HCT116 (cell line): ENCODE results near the gene CUL4A. TPM values are rescaled to one million over a fixed set of nuclear protein-coding genes. Genes with fewer than 3 reads are reported as not detected.
"Not testable (repeated sequence)": the region's sequence is repeated elsewhere in the genome, so short reads cannot be mapped to it uniquely, and the experiment has no call there.

ENCODE experiments used
- ATAC-seq: fragments of 200-7000 bp; cut with Tn5 transposase; 2 replicates; pipeline ENCODE4 v1.9.1; 2020; ENCODE audit warnings: mild to moderate bottlenecking, moderate library complexity
- BruUV-seq: library from RNA; stranded (reverse); fragments of 400-500 nt; replicated peaks from 2 replicates; lab custom pipeline; 2021; lab: Mats Ljungman, UMichigan
- CTCF ChIA-PET: fragments of 300-600 bp; sonication (Branson Sonifier 250); formaldehyde crosslinking; loops from one replicate; lab custom pipeline; 2021; ENCODE audit warnings: antibody characterized with exemption; lab: Charles Lee
- POLR2A ChIA-PET: fragments of 300-600, 350-600 bp; sonication (Branson Sonifier 250); formaldehyde crosslinking; loops from one replicate; lab custom pipeline; 2021; ENCODE audit warnings: antibody characterized with exemption; lab: Charles Lee
- RAD21 ChIA-PET, 2 experiments: fragments of 300-600 bp; sonication (Branson Sonifier 250); formaldehyde crosslinking; loops; one replicate each; lab custom pipeline; 2023; ENCODE audit warnings: low total read pairs in 2 of 2; ENCODE audit not compliant: uncharacterized antibody in 2 of 2, unreplicated experiment in 2 of 2, low non-redundant PET in 1 of 2; lab: Charles Lee
- DNase-seq: peaks from one replicate; pipeline ENCODE4 v3.0.0-alpha.2; 2010; ENCODE audit warnings: low read depth, low spot score
- H2AFZ ChIP-seq: fragments of 200-600 bp; shearing (Covaris generic), sonication (generic); 2 replicates; pipeline ENCODE4 v1.6.1; 2017; ENCODE audit warnings: low read depth, mixed run types, mixed read lengths, antibody characterized with exemption, low read length; ENCODE audit not compliant: poor library complexity, severe bottlenecking
- H3K27ac ChIP-seq: 2 replicates; pipeline ENCODE4 v1.5.1; 2012; ENCODE audit warnings: low read depth, low read length
- H3K27me3 ChIP-seq: fragments of 200-600 bp; sonication (generic); 2 replicates; pipeline ENCODE4 v1.6.1; 2016; ENCODE audit warnings: mixed run types, low read length, mixed read lengths; ENCODE audit not compliant: insufficient read depth
- H3K36me3 ChIP-seq, 2 experiments: fragments of 200-500 bp in 1 of 2; fragments of 200-600 bp in 1 of 2; sonication (Bioruptor generic) in 1 of 2; sonication (generic) in 1 of 2; 2 replicates each; pipeline versions ENCODE4 v1.5.1 to v1.6.1; 2014 to 2016; ENCODE audit warnings: low read length in 2 of 2, inconsistent platforms in 1 of 2, mixed read lengths in 1 of 2, mixed run types in 1 of 2; ENCODE audit not compliant: insufficient read depth in 2 of 2, control insufficient read depth in 1 of 2
- H3K4me1 ChIP-seq, 2 experiments: fragments of 200-600 bp in 1 of 2; sonication (generic) in 1 of 2; 2 replicates each; pipeline versions ENCODE4 v1.5.1 to v1.6.1; 2012 to 2017; ENCODE audit warnings: low read length in 2 of 2, inconsistent platforms in 1 of 2, mild to moderate bottlenecking in 1 of 2, mixed read lengths in 1 of 2, mixed run types in 1 of 2, moderate library complexity in 1 of 2; ENCODE audit not compliant: insufficient read depth in 2 of 2, control insufficient read depth in 1 of 2
- H3K4me2 ChIP-seq: fragments of 200-600 bp; sonication (generic); 2 replicates; pipeline ENCODE4 v1.6.1; 2017; ENCODE audit warnings: mixed run types, low read length, mixed read lengths
- H3K4me3 ChIP-seq, 2 experiments: fragments of 200-600 bp in 1 of 2; sonication (generic) in 1 of 2; replicated peaks in 1 of 2; 2 replicates each; pipeline ENCODE4 v1.5.1; 2011 to 2016; ENCODE audit warnings: low read length in 2 of 2, control low read depth in 1 of 2, low read depth in 1 of 2, mild to moderate bottlenecking in 1 of 2, mixed read lengths in 1 of 2, mixed run types in 1 of 2
- H3K79me2 ChIP-seq: fragments of 200-600 bp; sonication (generic); 2 replicates; pipeline ENCODE4 v1.6.1; 2017; ENCODE audit warnings: mild to moderate bottlenecking, mixed run types, low read length, moderate library complexity, mixed read lengths; ENCODE audit not compliant: insufficient read depth
- H3K9ac ChIP-seq: fragments of 200-600 bp; sonication (generic); 2 replicates; pipeline ENCODE4 v1.6.1; 2016; ENCODE audit warnings: low read length, mixed read lengths
- H3K9me2 ChIP-seq: fragments of 200-600 bp; sonication (generic), shearing (Covaris generic); 2 replicates; pipeline ENCODE4 v1.6.1; 2017; ENCODE audit warnings: mixed run types, mild to moderate bottlenecking, moderate library complexity; ENCODE audit not compliant: insufficient read depth
- H3K9me3 ChIP-seq, 2 experiments: fragments of 200-500 bp in 1 of 2; fragments of 200-600 bp in 1 of 2; sonication (Bioruptor generic) in 1 of 2; sonication (generic) in 1 of 2; 2 replicates each; pipeline ENCODE4 v1.6.1; 2014 to 2017; ENCODE audit warnings: low read length in 2 of 2, mixed read lengths in 2 of 2, inconsistent platforms in 1 of 2, low read depth in 1 of 2, mild to moderate bottlenecking in 1 of 2, mixed run types in 1 of 2, moderate library complexity in 1 of 2; ENCODE audit not compliant: control insufficient read depth in 1 of 2, insufficient read depth in 1 of 2
- H4K20me1 ChIP-seq: fragments of 200-600 bp; sonication (generic), shearing (Covaris generic); 2 replicates; pipeline ENCODE4 v1.6.1; 2017; ENCODE audit warnings: mixed run types, mild to moderate bottlenecking, moderate library complexity; ENCODE audit not compliant: insufficient read depth
- CTCF ChIP-seq, 3 experiments: fragments of 200-600 bp in 1 of 3; sonication (generic) in 1 of 3; IDR thresholded peaks in 2 of 3; conservative IDR thresholded peaks in 1 of 3; 2 replicates each; pipeline ENCODE4 v1.5.1; 2012 to 2017; ENCODE audit warnings: low read depth in 2 of 3, low read length in 2 of 3, antibody characterized with exemption in 1 of 3, borderline replicate concordance in 1 of 3, control low read depth in 1 of 3, mild to moderate bottlenecking in 1 of 3, mixed read lengths in 1 of 3, mixed run types in 1 of 3, moderate library complexity in 1 of 3; ENCODE audit not compliant: insufficient read depth in 1 of 3
- EGR1 ChIP-seq: IDR thresholded peaks from 2 replicates; pipeline ENCODE4 v1.6.1; 2012; ENCODE audit warnings: low read depth
- EZH2phosphoT487 ChIP-seq: fragments of 200-600 bp; IDR thresholded peaks from 2 replicates; pipeline ENCODE4 v1.6.1; 2018; ENCODE audit warnings: antibody characterized with exemption, borderline replicate concordance
- SP1 ChIP-seq: IDR thresholded peaks from 2 replicates; pipeline ENCODE4 v1.6.1; 2012; ENCODE audit warnings: low read depth
- TCF7L2 ChIP-seq: IDR thresholded peaks from 2 replicates; pipeline ENCODE4 v1.7.0; 2011; ENCODE audit warnings: borderline replicate concordance, inconsistent platforms; ENCODE audit not compliant: insufficient read depth, insufficient read length; ENCODE audit errors: extremely low read depth
- ZFX ChIP-seq: fragments of 450-650 bp; IDR thresholded peaks from 2 replicates; pipeline ENCODE4 v1.6.1; 2017
- intact Hi-C: fragments of 100-400 bp; cut with micrococcal nuclease; formaldehyde crosslinking; loops from 2 replicates; pipeline ENCODE4 v1.10.0; 2022
- total RNA-seq: library from RNA; stranded (reverse); gene quantifications from one replicate; pipeline ENCODE4 v1.2.1, GENCODE V29; 2021; ENCODE audit not compliant: unreplicated experiment

The CUL4A gene
- total RNA-seq, 1 experiment from 2014 or later: 76.5 TPM

- no TSS peak for BruUV-seq
- H2AFZ ChIP-seq: no peak overlapping the region
- H4K20me1 ChIP-seq: no peaks in the 10 kb centered on the region
- POLR2A ChIA-PET: no interaction called here
- H3K9ac ChIP-seq: no peak overlapping the region
- H3K4me1 ChIP-seq: no peaks in the 10 kb centered on the region
- no peak for DNase-seq
- no peak overlapping the region for H3K27ac ChIP-seq
- H3K9me3 ChIP-seq: no peaks in the 10 kb centered on the region
- no peak overlapping the region for H3K4me3 ChIP-seq
- H3K79me2 ChIP-seq: no peaks in the 10 kb centered on the region
- no peak for ATAC-seq
- RAD21 ChIA-PET: no interaction called here
- H3K4me2 ChIP-seq: no peak overlapping the region
- no peaks in the 10 kb centered on the region for H3K27me3 ChIP-seq
- intact Hi-C loops: no loop called here
- H3K9me2 ChIP-seq: no peaks in the 10 kb centered on the region
- CTCF ChIA-PET: no interaction called here
- H3K36me3 ChIP-seq: peaks cover 19 to 44% of the 10 kb centered on the region in 2 experiments
- TF ChIP-seq ZFX (no peak), EGR1 (no peak), CTCF (IDR thresholded peaks at IDR 0.05 in 2 of 3, conservative IDR thresholded peaks at IDR 0.05 in 1 of 3; ENCODE audit: borderline replicate concordance in 1 of 3, insufficient read depth in 1 of 3, low read depth in 2 of 3, low read length in 2 of 3) (no peak), EZH2phosphoT487 (no peak), TCF7L2 (no peak), SP1 (no peak)
- TF ChIP-seq, all 23 proteins: peak for 0
Observed at GRCh38 chr13:113239986-113240385, 30.6 kb downstream of the CUL4A start.

DNA sequence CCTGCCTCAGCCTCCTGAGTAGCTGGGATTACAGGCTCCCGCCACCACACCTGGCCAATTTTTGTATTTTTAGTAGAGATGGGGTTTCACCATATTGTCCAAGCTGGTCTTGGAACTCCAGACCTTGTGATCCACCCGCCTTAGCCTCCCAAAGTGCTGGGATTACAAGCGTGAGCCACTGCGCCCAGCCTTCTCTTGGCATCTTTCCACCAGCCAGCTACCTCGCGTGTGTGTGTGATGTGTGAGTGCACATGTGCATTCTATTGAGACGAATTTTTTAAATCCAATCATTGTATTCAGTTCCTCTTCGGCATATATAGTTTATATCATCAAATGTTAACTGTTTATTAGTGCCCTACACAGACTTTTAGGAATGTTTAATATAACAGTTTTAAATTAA is 32.2 kb downstream of the CUL4A start:
- H3K4me2 ChIP-seq, H3K27ac ChIP-seq, H3K27me3 ChIP-seq, H3K9me3 ChIP-seq, ATAC-seq, CTCF ChIA-PET, H2AFZ ChIP-seq, RAD21 ChIA-PET, POLR2A ChIA-PET, H3K4me1 ChIP-seq, H3K9ac ChIP-seq, H3K79me2 ChIP-seq, H4K20me1 ChIP-seq, intact Hi-C loops, DNase-seq, H3K4me3 ChIP-seq, H3K9me2 ChIP-seq, BruUV-seq: not testable (repeated sequence)
- peaks cover 24 to 52% of the 10 kb centered on the region in 2 experiments for H3K36me3 ChIP-seq
